Stimulated activated CD4-positive, alpha-beta T cell treated with anti-CD3 and anti-CD28 coated beads, Interleukin-15, amount 100 ng/mL, for 48 hours (primary cell): Measurements from ENCODE around the gene CRYBG2.
"Not testable (repeated sequence)": the region's sequence is repeated elsewhere in the genome, so short reads cannot be mapped to it uniquely, and the experiment has no call there.

Source experiments
- DNase-seq, 2 donors: peaks; one replicate each; pipeline ENCODE4 v3.0.0-alpha.2; 2020; ENCODE audit warnings: low read depth in 2 of 2

CRYBG2 gene, protein sequence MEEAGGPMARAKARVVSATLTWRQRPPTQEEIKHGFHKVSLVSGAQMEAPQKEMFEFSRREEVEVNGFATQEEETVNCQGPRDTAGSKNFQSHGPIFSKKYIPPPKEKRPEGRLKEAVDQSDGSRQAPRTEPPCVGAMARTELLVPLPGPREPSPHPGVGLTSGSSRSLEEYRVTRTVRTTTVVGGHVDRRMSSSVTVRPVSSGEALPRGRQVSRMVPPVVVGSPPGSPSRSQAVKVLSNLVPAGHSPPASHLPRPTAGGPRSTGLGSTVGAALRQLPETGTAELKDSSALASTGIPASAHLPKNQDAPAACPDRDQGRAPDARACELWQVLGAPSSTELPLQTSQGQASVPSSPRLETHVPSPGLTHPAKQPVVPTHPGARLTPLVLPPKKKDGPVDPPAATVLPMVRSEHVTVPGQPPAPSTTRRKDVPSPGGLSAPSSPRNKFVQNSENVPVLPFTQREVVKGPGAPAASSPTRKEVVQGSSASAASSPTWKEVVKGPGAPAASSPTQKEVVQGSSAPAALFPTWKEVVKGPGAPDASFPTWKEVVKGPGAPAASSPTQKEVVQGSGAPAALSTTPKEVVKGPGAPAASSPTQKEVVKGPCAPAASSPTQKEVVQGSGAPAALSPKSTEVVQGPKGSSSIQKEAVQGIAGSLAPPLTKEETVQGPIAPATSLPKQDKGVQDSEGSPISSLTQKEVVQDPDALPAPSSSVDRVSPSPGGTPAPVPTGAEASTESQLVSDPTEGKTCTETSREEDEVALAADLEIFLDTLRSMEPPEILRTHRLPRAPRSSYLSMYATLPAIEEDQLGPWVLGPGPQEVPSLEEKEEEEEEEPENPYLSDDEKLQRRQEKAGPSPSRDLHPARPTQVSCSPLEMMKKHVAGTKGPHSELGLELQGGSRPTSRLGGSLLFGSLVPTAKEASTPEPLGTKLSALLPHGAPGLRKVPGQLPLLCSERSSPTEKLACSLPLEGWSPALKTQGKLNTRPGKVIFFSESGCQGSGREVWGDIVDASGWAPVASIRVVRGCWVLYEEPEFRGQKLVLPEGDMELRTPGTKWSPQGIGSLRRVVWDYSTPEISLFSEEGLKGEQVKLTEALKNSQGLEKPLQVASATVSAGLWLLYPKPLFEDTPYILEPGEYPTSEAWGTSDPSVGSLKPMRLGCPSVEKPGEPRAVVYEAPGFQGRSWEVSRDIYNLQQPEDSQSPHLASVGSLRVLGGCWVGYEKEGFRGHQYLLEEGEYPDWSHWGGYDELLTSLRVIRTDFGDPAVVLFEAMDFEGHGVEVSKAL (N-terminal part only)

DNA sequence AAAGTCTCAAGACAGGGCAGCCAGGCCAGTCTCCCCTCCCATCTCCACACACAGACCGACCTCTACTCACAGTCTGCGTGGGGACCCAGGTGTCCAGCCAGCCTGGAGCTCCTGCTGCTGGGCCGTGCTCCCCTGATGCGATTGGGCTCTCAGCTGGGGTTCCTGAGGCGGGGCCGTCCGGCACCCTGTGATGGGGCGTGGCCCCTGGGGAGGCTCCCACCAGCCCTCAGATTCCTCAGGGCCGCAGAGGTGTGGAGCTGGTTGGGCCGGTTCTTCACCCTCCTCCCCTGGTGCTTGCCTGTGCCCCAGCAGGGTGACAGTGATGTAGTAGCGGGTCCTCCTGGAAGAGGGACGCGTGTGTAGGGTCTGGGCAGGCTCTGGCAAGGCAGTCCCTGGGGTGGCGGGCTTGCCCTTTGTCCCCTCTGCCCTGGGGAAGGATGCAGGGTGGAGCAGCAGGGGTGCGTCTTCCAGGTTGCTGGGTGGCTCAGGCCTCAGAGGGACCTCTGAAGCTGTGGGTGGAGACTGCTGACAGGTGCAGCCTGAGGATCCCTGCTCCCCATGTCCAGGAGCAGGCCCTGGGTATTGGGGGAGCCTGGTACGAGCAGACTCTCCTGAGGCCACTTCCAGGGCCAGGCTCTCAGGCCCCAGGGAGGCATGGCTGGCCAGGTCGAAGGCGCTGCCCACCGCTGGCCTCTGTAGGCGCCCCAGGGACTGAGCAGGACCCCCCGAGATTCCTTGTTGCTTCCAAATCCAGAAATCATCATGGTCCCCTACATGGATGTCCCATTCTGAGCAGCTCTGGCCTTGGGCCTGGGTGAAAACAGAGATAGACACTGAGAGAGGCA, at the start of gene CRYBG2:
CRYBG2 (minus strand) TSS at position 155 of the 845 bp plus-strand sequence. CDS start 7,473 bp downstream, outside the sequence.
- DNase-seq, result no peak

DNA sequence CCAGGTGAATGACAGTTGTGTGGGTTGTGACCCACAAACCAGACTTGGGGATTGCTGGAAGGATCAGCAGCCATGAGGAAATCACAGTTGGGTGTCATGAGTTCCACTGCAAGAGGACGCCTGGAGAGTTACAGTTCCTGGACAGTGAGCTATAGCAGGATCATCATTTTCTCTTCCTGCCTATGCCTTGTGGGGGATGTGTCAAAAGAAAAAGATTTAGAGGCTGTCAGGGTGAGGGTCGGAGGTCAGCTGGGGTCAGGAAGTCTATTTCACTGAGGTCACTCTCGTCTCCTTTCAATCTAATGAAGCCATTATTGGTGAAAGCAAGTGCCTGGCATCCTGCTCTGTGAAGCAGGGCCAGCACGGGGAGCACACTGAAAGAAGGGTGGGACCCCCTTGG, 49.7 kb upstream of the CRYBG2 start:
- no peak for DNase-seq

DNA sequence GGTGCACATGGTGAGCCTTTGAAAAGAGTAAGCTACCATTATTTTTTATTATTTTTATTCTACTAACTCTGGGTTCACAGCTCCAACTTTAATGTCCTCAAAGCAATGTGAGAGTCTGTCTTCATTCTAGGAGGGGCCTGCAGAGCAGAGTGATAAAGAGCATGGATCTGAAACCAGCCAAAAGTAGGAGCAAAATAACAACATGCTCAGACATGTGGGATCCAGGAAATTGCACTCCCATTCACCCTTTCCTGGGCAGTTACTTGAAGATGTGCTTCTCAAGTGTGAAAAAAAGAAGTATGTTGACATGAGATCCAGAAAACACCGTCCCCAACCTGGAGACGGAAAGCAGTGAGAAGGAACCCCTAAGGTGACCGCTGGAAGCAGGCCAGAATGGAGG, 48.0 kb upstream of the CRYBG2 start:
- DNase-seq, result no peak

DNA sequence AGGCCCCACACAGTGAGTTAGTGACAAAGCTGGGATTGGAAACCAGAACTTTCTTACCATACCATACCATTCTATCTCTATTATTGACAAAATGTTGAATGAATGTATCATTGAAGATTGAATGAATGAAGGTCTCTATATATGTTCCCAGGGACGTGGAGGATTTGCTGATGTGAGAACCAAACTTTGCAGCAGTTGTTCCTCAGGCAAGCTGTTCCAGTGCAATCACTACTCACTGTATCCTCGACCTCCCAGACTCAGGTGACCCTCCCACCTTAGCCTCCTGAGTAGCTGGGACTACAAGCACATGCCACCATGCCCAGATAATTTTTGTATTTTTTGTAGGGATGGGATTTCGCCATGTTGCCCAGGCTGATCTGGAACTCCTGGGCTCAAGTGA, 45.1 kb upstream of the CRYBG2 start:
- no peak for DNase-seq

DNA sequence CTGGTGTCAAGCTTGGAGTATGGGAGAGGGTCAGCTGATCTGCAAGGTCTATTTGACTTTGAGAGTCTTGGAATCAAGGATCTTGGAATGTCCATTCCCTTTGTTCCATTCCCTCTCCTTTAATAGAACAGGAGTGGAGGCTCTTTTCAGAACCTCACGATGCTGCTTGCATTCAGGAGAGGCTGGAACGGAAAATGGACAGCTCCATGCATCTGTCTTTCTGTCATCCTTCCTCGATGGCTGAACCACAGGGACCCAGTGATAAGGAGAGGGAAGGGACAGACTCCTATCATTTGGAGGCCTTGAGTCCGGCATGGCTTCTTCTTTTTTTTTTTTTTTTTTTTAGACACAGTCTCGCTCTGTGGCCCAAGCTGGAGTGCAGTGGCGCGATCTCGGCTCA, 41.8 kb upstream of the CRYBG2 start:
- no peak for DNase-seq

DNA sequence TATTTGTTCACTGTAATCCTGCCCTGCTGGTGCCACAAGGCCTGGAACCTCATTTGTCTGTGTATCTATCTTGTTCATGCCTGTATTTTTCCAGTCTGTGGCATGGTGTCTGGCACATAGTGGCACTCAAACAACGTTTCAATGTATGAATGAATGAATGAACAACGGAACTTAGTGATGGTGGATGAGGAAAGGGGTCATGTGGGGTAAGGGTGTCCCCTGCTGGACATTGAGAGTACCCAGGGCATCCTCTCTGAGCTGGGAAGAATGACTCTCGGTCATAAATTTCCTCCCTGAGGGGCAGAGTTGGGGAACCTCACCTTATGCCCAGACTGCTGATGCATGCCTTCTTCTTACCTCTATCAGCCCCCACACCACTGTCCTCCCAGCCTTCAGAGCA, 37.5 kb upstream of the CRYBG2 start:
- DNase-seq, result no peak

DNA sequence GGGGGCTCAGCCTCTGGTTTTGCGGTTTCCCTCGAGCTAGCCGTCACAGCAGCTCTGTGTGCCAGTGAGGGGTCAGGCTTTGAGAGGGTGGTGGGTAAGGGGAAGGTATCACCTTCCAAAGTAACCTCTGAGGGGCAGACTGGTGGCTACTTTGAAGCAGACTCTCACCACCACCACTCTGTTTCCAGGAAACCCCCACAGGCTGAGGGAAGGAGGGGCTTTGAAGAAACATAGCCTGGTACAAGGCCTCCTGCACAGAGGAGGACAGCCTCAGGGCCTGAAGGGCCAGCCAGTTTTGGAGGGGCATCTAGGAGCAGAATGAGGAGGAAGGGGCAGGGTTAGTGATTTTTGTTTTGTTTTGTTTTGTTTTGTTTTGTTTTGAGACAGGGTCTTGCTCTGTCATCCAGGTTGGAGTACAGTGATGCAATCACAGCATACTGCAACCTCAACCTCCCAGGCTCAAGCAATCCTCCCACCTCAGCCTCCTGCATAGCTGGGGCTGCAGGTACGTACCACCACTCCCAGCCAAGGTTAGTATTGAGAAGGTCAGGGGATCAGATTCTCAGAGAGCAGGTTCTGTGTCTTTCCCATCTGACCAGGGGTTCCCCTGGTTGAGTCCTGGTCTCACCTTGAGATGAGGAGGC, 35.8 kb upstream of the CRYBG2 start:
- no peak for DNase-seq

DNA sequence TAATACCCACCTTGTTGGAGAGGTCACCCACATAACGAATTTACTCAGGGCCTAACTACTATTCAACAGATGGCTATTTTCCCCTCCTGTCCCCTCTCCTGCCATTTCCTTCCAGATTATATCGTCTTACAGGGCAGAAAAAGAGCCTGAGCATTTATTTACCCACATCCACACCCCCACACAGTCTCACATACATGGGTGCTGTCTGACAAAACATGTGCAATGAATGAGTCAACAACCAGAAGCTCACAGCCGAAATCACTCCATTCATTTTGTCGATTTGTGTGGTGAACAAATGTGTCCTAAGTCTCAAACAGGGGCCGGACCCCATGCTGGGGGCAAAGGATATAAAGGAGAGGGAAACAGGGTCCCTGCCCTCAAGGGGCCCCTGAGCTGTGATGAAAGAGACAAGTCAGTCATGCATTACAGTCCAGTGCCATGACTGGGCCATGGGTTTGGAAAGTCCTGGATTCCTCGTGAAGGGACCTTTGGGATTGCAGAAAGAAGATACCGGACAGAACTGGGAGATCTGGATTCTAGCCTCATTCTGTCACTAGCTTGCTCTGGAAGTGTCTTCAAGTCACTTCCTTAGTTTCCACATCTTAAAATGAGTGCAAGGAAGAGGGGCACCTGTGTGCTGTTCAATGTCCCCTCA, 35.0 kb upstream of the CRYBG2 start:
- no peak for DNase-seq

DNA sequence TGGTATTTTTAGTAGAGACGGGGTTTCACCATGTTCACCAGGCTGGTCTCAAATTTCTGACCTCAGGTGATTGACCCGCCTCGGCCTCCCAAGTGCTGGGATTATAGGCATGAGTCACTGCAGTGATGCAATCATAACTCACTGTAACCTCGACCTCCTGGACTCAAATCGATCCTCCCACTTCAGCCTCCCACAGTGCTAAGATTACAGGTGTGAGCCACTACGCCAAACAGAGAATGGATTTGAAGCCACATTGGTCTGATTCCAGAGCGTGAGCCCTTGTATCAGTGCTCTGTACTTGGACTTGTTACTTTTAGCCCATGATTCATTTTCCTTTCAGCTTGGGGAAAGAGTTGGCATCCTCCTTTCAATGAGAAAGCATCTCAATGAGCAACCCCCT, 33.5 kb upstream of the CRYBG2 start:
- DNase-seq, result no peak

DNA sequence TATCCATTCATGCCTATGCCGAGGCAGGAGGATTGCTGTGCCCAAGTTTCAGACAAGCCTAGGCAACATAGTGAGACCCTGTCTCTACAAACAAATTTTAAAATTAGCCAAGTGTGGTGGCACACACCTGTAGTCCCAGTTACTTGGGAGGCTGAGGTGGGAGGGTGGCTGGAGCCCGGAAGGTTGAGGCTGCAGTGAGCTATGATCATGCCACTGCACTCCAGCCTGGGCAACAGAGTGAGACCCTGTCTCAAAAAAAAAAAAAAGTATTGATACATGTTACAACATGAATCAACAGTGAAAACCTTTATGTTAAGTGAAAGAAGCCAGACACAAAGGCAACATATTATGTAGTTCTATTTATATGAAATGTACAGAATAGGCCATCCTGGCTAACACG, 31.1 kb upstream of the CRYBG2 start:
- DNase-seq, result not testable (repeated sequence)

DNA sequence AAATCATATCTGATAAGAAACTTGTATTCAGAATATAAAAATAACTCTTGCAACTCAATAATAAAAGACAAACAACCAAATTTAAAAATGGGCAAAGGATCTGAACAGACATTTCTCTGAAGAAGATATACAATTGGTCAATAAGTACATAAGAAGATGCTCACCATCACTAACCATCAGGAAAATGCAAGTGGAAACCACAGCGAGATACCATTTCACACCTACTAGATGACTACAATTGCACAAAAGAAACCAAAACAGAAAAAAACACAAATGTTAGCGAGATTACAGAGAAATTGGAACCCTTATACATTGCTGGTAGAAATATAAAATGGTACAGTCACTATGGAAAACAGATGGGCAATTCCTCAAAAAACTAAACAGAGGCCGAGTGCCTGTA, 30.1 kb upstream of the CRYBG2 start:
- DNase-seq, result no peak

DNA sequence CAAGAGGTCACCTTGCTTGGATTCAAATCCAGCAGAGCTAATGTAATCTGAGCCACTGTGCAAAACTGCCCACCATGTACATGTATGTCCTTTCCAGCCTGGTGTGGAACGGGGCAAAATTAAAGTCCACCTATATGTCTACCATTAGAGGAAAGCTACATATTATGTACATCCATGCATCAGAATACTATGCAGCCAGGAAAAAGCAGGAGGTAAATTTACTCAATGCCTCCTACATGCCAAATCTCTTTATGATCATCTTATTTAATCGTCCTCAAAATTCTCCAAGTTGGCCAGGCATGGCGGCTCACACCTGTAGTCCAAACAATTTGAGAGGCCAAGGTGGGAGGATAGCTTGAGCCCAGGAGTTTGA, 24.9 kb upstream of the CRYBG2 start:
- no peak for DNase-seq

DNA sequence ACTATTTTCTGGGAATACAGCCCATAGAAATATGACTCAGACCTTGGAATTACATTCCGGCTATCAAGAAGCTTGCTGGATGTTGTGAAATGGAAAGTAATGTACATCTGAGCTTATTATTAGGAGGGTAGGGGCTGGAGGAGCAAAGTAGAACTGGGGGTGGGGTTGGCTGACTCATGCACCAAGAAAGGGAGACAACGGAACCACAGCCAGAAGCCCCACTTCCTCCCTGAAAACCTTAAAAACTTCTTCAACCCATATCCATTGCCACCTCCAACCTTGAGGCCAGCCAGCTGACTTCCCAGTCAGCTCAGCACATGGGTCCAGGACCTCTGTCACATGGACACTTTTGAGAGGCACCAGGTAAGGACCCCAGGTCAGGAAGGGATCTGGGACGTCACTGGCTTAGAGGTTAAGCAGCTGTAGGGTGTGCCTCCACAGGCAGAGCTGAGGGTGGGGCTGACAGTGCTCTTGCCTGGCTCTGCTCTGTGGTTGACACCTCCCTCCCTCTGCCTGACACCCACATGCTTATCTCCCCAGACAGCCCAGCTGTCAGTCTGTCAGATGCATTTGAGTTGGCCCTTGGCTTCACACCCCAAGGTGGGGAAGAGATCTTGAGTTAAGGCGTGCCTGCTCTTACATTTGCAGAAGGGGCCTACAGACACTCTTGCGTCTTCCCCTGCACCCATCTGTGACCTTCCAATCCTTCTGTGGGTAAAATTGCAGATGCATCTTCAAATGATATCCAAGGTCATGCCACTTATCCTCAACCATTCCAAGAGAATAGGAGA, 24.4 kb upstream of the CRYBG2 start:
- DNase-seq, result peak; percentile 42 to 65

DNA sequence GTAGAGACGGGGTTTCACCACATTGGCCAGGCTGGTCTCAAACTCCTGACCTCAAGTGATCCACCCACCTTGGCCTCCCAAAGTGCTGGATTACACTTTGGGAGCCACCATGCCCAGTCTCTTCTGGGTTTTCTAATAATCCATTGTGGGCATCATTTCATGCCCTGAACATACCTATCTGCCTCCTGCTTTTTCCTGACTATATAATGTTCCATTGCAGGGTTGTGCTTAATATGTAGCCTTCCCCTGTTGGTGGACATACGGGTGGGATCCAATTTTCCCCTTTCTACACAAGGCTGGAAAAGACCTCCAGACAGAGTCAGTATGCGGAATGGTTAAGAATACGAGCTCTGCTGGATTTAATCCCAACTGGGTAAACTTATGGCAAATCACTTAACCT, 22.1 kb upstream of the CRYBG2 start:
- no peak for DNase-seq

DNA sequence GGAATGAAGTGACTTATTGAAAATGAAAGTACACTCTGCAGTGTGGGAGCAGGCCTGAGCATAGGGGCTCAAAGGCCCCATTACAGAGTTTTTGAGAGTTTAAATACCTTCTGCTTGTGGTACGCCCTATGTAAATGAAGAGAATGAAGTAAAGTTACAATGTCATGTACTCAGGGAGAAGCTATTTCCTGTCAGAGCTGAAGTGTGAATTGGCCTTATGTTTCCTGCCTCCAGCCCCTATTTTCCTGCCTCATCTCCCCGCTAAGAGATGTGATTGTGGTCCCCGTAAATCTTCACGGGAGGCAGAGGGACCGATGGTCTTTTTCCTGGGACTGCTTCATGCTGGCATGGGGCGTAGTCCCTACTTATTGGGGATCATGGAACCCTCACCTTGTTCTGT, 21.2 kb upstream of the CRYBG2 start:
- DNase-seq, result no peak

DNA sequence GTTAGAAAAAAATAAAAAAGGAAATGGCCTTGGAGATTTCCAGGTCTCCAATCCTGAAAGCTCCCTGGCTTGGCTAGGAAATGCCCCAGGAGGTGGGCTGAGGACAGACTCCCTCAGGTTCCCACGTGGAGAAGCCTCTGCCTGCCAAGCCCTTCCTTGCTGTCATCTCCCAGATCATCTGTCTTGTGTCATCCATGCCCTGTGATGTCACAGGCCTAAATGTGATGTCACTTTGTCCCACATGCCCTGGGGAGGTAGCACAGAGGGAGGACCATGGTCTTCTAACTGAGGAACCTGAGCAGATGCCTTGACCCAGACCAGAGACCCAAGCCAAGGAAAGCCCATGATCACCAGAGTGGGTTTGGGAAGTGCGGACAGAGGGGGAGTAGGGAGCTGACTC, 20.4 kb upstream of the CRYBG2 start:
- not testable (repeated sequence) for DNase-seq

DNA sequence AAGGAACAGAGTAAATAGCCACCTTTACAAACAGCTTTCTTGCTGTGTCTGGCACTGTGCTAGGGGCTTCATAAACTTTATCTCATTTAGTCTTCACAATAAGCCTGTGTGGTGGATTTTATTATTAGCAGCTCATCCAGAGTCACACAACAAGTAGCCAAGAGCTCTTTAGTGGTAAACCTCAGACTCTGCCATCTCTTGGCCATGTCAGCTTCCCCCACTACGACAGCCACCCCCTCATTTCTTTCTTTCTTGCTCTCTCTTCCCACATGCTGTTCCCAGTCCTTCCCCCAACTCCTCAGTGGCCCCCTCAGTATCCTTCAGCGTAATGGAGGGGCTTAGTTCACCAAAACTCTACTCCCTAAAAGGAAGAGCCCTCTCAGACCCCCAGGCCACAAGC, 19.9 kb upstream of the CRYBG2 start:
- DNase-seq, result no peak

DNA sequence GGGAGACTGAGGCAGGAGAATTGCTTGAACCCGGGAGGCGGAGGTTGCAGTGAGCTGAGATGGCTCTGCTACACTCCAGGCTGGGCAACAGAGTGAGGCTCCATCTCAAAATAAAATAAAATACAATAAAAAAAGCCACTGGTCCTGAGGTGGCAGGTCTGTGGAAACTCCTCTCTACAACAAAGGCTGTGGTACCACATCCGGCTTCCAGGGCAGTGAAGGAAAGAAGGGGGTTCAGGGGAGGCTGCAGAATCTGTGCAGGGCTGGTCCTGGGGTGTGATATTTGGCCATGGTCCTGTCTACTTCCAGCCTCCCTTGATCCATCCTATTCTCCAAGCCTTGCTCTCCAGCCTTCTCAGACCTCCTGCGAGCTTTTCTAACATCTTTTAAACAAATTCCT, 19.4 kb upstream of the CRYBG2 start:
- DNase-seq, result no peak

DNA sequence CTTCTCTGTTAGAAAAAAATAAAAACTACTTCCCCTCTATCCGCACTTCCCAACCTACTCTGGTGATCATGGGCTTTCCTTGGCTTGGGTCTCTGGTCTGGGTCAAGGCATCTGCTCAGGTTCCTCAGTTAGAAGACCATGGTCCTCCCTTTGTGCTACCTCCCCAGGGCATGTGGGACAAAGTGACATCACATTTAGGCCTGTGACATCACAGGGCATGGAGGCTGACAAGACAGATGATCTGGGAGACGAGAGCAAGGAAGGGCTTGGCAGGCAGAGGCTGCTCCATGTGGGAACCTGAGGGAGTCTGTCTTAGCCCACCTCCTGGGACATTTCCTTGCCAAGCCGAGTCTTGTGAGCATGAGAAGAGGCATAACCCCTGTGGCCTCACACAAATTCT, 18.7 kb upstream of the CRYBG2 start, which contains the start of gene ZNF683:
ZNF683 (minus strand) TSS at position 140 of the 400 bp plus-strand sequence. CDS start 4,179 bp downstream, outside the sequence.
- not testable (repeated sequence) for DNase-seq
